GM12878 (cell line): ENCODE data around the gene EFNA2. TPM values are rescaled to one million over a fixed set of nuclear protein-coding genes. Genes with fewer than 3 reads are reported as not detected.

Experiments
- ATAC-seq: fragments of 200-7000 bp; cut with Tn5 transposase; 3 replicates; pipeline ENCODE4 v1.9.1; 2020; ENCODE audit warnings: mild to moderate bottlenecking, moderate library complexity
- BruUV-seq: library from RNA; stranded (reverse); fragments of 400-500 nt; replicated peaks from 2 replicates; lab custom pipeline; 2021; lab: Mats Ljungman, UMichigan
- CTCF ChIA-PET: fragments of 300-600 bp; sonication (Branson Sonifier 250); formaldehyde crosslinking; extraction: SDS; loops from one replicate; lab custom pipeline; 2021; ENCODE audit warnings: inconsistent platforms; lab: Yijun Ruan, JAX
- POLR2A ChIA-PET: fragments of 350-600 bp; formaldehyde crosslinking; extraction: SDS; loops from one replicate; lab custom pipeline; 2021; ENCODE audit warnings: inconsistent platforms; lab: Charles Lee
- RAD21 ChIA-PET: fragments of 300-600 bp; sonication (Branson Sonifier 250); formaldehyde crosslinking; loops from one replicate; lab custom pipeline; 2023; ENCODE audit warnings: antibody characterized with exemption; ENCODE audit not compliant: unreplicated experiment; lab: Charles Lee
- SMC1A ChIA-PET: fragments of 300-600 bp; sonication (Branson Sonifier 250); formaldehyde crosslinking; loops from one replicate; lab custom pipeline; 2023; ENCODE audit not compliant: unreplicated experiment, uncharacterized antibody; lab: Charles Lee
- DNase-seq: peaks from one replicate; pipeline ENCODE4 v3.0.0-alpha.2; 2011; ENCODE audit warnings: low read depth, low spot score
- FAIRE-seq: peaks from 3 replicates; lab custom pipeline; 2011; peaks lifted over from hg19 to GRCh38; lab: Jason Lieb, UNC
- H2AFZ ChIP-seq: 2 replicates; pipeline ENCODE4 v1.6.0; 2011; ENCODE audit warnings: low read depth, low read length, control low read depth; ENCODE audit not compliant: control insufficient read depth
- H3K27ac ChIP-seq: 2 replicates; pipeline ENCODE4 v1.5.1; 2011; ENCODE audit warnings: control low read depth; ENCODE audit not compliant: control insufficient read depth, insufficient read depth
- H3K27me3 ChIP-seq, 2 experiments: replicated peaks in 1 of 2; 2 replicates each; pipeline versions ENCODE4 v1.6.0 to v1.6.1; 2011; ENCODE audit warnings: low read length in 1 of 2; ENCODE audit not compliant: control insufficient read depth in 2 of 2, insufficient read depth in 2 of 2
- H3K36me3 ChIP-seq, 2 experiments: 2 replicates each; pipeline ENCODE4 v1.5.1; 2011; ENCODE audit warnings: low read length in 1 of 2; ENCODE audit not compliant: control insufficient read depth in 2 of 2, insufficient read depth in 2 of 2
- H3K4me1 ChIP-seq: 2 replicates; pipeline ENCODE4 v1.6.1; 2011; ENCODE audit warnings: mild to moderate bottlenecking, low read length, moderate library complexity, mixed read lengths; ENCODE audit not compliant: control insufficient read depth, insufficient read depth
- H3K4me2 ChIP-seq: 2 replicates; pipeline ENCODE4 v1.6.0; 2011; ENCODE audit warnings: control low read depth; ENCODE audit not compliant: control insufficient read depth, insufficient read depth
- H3K4me3 ChIP-seq: fragments of 200-600 bp; sonication (generic); 2 replicates; pipeline ENCODE4 v1.5.1; 2016
- H3K79me2 ChIP-seq: 2 replicates; pipeline ENCODE4 v1.6.0; 2011; ENCODE audit warnings: low read length; ENCODE audit not compliant: control insufficient read depth, insufficient read depth
- H3K9ac ChIP-seq: 2 replicates; pipeline ENCODE4 v1.8.0; 2011; ENCODE audit warnings: low read length, control low read depth, mixed read lengths; ENCODE audit not compliant: control insufficient read depth, insufficient read depth
- H3K9me3 ChIP-seq: replicated peaks from 3 replicates; pipeline ENCODE4 v1.5.1; 2011; ENCODE audit warnings: mild to moderate bottlenecking, low read length; ENCODE audit not compliant: control insufficient read depth, insufficient read depth
- H4K20me1 ChIP-seq: 2 replicates; pipeline ENCODE4 v1.6.0; 2011; ENCODE audit not compliant: control insufficient read depth, insufficient read depth
- CHD4 ChIP-seq: fragments of 200-600 bp; sonication (generic); IDR thresholded peaks from 2 replicates; pipeline ENCODE4 v1.6.1; 2016; ENCODE audit warnings: mild to moderate bottlenecking
- EGR1 ChIP-seq, 2 experiments: IDR thresholded peaks; 1 replicate in 1 of 2; 2 replicates in 1 of 2; pipeline ENCODE4 v1.6.1; 2011 to 2012; ENCODE audit warnings: low read depth in 2 of 2, low read length in 2 of 2, borderline replicate concordance in 1 of 2, mild to moderate bottlenecking in 1 of 2, moderate library complexity in 1 of 2
- ETV6 ChIP-seq, 2 experiments: fragments of 450-650 bp in 1 of 2; IDR thresholded peaks in 1 of 2; conservative IDR thresholded peaks in 1 of 2; 2 replicates each; pipeline ENCODE4 v1.6.1; 2014; ENCODE audit warnings: antibody characterized with exemption in 1 of 2, borderline replicate concordance in 1 of 2, low read depth in 1 of 2, mild to moderate bottlenecking in 1 of 2, moderate library complexity in 1 of 2
- FOXK2 ChIP-seq: fragments of 450-650 bp; IDR thresholded peaks from 2 replicates; pipeline ENCODE4 v1.6.1; 2017; ENCODE audit warnings: mild to moderate bottlenecking, moderate library complexity
- GATAD2B ChIP-seq: fragments of 450-650 bp; conservative IDR thresholded peaks from 2 replicates; pipeline ENCODE4 v1.6.1; 2017; ENCODE audit warnings: low read depth, mild to moderate bottlenecking, moderate library complexity
- IKZF2 ChIP-seq, 2 experiments: fragments of 450-650 bp; IDR thresholded peaks; 2 replicates each; pipeline ENCODE4 v1.6.1; 2017; ENCODE audit warnings: mild to moderate bottlenecking in 2 of 2, moderate library complexity in 2 of 2
- JUND ChIP-seq: IDR thresholded peaks from 2 replicates; pipeline ENCODE4 v1.6.1; 2012; ENCODE audit warnings: low read depth, mild to moderate bottlenecking, low read length, improper control_type of control experiment, moderate library complexity
- NR2F1 ChIP-seq: fragments of 450-650 bp; conservative IDR thresholded peaks from 2 replicates; pipeline ENCODE4 v1.6.1; 2017; ENCODE audit warnings: mild to moderate bottlenecking
- POU2F2 ChIP-seq: IDR thresholded peaks from 3 replicates; pipeline ENCODE4 v1.6.1; 2011; ENCODE audit warnings: low read depth, mild to moderate bottlenecking, low read length, borderline replicate concordance
- SMAD1 ChIP-seq: fragments of 450-650 bp; IDR thresholded peaks from 2 replicates; pipeline ENCODE4 v1.6.1; 2018; ENCODE audit warnings: mild to moderate bottlenecking, low read depth; ENCODE audit not compliant: partially characterized antibody
- SMAD5 ChIP-seq: IDR thresholded peaks from 2 replicates; pipeline ENCODE4 v1.6.1; 2016; ENCODE audit warnings: antibody characterized with exemption, low read depth
- SMARCA5 ChIP-seq: fragments of 450-650 bp; IDR thresholded peaks from 2 replicates; pipeline ENCODE4 v1.6.1; 2017; ENCODE audit warnings: mild to moderate bottlenecking
- STAT3 ChIP-seq: IDR thresholded peaks from 2 replicates; pipeline ENCODE4 v1.6.1; 2011; ENCODE audit warnings: low read depth, low read length, improper control_type of control experiment
- ZNF217 ChIP-seq: fragments of 450-650 bp; IDR thresholded peaks from 2 replicates; pipeline ENCODE4 v1.6.1; 2017; ENCODE audit warnings: antibody characterized with exemption, mild to moderate bottlenecking
- ZNF274 ChIP-seq: IDR thresholded peaks from one replicate; pipeline ENCODE4 v1.8.0; 2011; ENCODE audit not compliant: insufficient read length, insufficient read depth
- WGBS: methylation state at CpG from one replicate; pipeline ENCODE4 v1.1.6; 2016; ENCODE audit warnings: low lambda C conversion rate; ENCODE audit not compliant: insufficient replicate concordance, insufficient coverage; ENCODE audit errors: missing lambda C conversion rate; 5-methylcytosine and 5-hydroxymethylcytosine counted together
- in situ Hi-C: fragments of 300-500 bp; cut with MboI; formaldehyde crosslinking; loops from 9 replicates; pipeline ENCODE4 v1.14.3; 2018; ENCODE audit warnings: mixed read lengths
- intact Hi-C: fragments of 100-400 bp; cut with micrococcal nuclease; formaldehyde crosslinking; loops from one replicate; pipeline ENCODE4 v1.14.2; 2022; ENCODE audit not compliant: unreplicated experiment
- polyA plus RNA-seq, 11 experiments: library from polyadenylated mRNA; depleted of rRNA in 4 of 11; unstranded in 6 of 11; stranded (reverse) in 5 of 11; fragments of >200 nt; fragmentation: Nextera tagmentation in 4 of 11; fragmentation: Illumina TruSeq in 1 of 11; extraction: Ambion mirVana in 4 of 11; extraction: Trizol in 1 of 11; gene quantifications; 1 replicate in 1 of 11; 2 replicates in 10 of 11; pipeline versions ENCODE4 v1.2.1 to v1.2.3, GENCODE V29; 2011 to 2016; ENCODE audit warnings: inconsistent platforms in 2 of 11, missing spikeins in 2 of 11, low read depth in 1 of 11
- total RNA-seq, 4 experiments: library from RNA; depleted of rRNA in 3 of 4; stranded (reverse); fragments of >200 nt in 3 of 4; fragmentation: Illumina TruSeq in 1 of 4; extraction: Trizol in 1 of 4; gene quantifications; 2 replicates each; pipeline versions ENCODE4 v1.2.1 to v1.2.3, GENCODE V29; 2013 to 2021
- TF ChIP-seq, protein P1 (sequence below): fragments of 450-650 bp; conservative IDR thresholded peaks from 2 replicates; pipeline ENCODE4 v1.6.1; 2017; ENCODE audit warnings: mild to moderate bottlenecking, moderate library complexity
- TF ChIP-seq, protein P2 (sequence below): fragments of 450-650 bp; IDR thresholded peaks from 2 replicates; pipeline ENCODE4 v1.6.1; 2017; ENCODE audit warnings: mild to moderate bottlenecking, moderate library complexity

EFNA2 gene
- total and polyA plus RNA-seq, 10 of the 15 experiments (the other 5 are each of a cell fraction or from before 2014, with no cell fraction given): not detected

GRCh38 chr19:1259876-1260748 is 25.6 kb upstream of the EFNA2 start:
- peak overlapping the region; percentile 98 for H3K4me2 ChIP-seq
- H3K4me1 ChIP-seq: peaks cover 48% of the 10 kb centered on the region
- WGBS: 2% methylated on average over 28 of the region's 33 CpGs
- H3K27me3 ChIP-seq: no peaks in the 10 kb centered on the region
- peak overlapping the region; percentile 96 for H3K27ac ChIP-seq
- FAIRE-seq (no peak), DNase-seq (no peak), ATAC-seq (peak; percentile 21)
- SMC1A ChIA-PET: no interaction called here
- H3K9ac ChIP-seq: peak overlapping the region; percentile 78
- H4K20me1 ChIP-seq: no peaks in the 10 kb centered on the region
- CTCF ChIA-PET: interaction anchor here (1.0 to 2.5 kb wide), 3 partner anchors 16 to 157 kb away, joined by 3 to 16 read pairs (median 10); no protein-coding TSS in a partner anchor
- H3K9me3 ChIP-seq: no peaks in the 10 kb centered on the region
- RAD21 ChIA-PET: interaction anchor here (1.5 to 3.8 kb wide), 3 partner anchors 9 to 157 kb away, joined by 3 to 24 read pairs (median 11); partner anchors contain the start of gene CIRBP
- intact Hi-C loops: loop anchor here (1.0 kb wide), 1 partner anchor 9 kb away; the partner anchor contains the start of gene CIRBP
- H3K36me3 ChIP-seq: peaks cover 4 to 16% of the 10 kb centered on the region in 2 experiments; a peak in 3 of 4 replicates
- in situ Hi-C loops: loop anchor here (10.0 kb wide), 1 partner anchor 825 kb away; no protein-coding TSS in a partner anchor
- peak overlapping the region; percentile 68 for H3K4me3 ChIP-seq
- POLR2A ChIA-PET: interaction anchor here (0.6 to 2.4 kb wide), 4 partner anchors 8 to 84 kb away, joined by 5 to 12 read pairs (median 8); partner anchors contain the start of gene CIRBP
- no peak overlapping the region for H2AFZ ChIP-seq
- BruUV-seq: no TSS peak
- H3K79me2 ChIP-seq: peaks cover 36% of the 10 kb centered on the region
- TF ChIP-seq ZNF274 (no peak), FOXK2 (no peak), NR2F1 (peak; percentile 99), POU2F2 (no peak), STAT3 (no peak), CHD4 (no peak), EGR1 (IDR thresholded peaks at IDR 0.05; ENCODE audit: borderline replicate concordance in 1 of 2, low read depth in 2 of 2, low read length in 2 of 2) (peak in 1 of 2 experiments; percentile 73; a peak in 1 of 3 replicates), SMARCA5 (peak; percentile 40), ZNF217 (peak; percentile 77), ETV6 (conservative IDR thresholded peaks at IDR 0.05 in 1 of 2, IDR thresholded peaks at IDR 0.05 in 1 of 2; ENCODE audit: borderline replicate concordance in 1 of 2, low read depth in 1 of 2) (0 out of 4 replicates have a peak, but pooled peaks of 1 of the 2 experiments have one; percentile 40), JUND (no peak), SMAD1 (no peak), GATAD2B (peak; percentile 79), IKZF2 (IDR thresholded peaks at IDR 0.05) (no peak), SMAD5 (no peak)
- TF ChIP-seq, protein P1, sequence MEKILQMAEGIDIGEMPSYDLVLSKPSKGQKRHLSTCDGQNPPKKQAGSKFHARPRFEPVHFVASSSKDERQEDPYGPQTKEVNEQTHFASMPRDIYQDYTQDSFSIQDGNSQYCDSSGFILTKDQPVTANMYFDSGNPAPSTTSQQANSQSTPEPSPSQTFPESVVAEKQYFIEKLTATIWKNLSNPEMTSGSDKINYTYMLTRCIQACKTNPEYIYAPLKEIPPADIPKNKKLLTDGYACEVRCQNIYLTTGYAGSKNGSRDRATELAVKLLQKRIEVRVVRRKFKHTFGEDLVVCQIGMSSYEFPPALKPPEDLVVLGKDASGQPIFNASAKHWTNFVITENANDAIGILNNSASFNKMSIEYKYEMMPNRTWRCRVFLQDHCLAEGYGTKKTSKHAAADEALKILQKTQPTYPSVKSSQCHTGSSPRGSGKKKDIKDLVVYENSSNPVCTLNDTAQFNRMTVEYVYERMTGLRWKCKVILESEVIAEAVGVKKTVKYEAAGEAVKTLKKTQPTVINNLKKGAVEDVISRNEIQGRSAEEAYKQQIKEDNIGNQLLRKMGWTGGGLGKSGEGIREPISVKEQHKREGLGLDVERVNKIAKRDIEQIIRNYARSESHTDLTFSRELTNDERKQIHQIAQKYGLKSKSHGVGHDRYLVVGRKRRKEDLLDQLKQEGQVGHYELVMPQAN: peak; percentile 37; the same call in 1 of the 2 replicates
- TF ChIP-seq, protein P2, sequence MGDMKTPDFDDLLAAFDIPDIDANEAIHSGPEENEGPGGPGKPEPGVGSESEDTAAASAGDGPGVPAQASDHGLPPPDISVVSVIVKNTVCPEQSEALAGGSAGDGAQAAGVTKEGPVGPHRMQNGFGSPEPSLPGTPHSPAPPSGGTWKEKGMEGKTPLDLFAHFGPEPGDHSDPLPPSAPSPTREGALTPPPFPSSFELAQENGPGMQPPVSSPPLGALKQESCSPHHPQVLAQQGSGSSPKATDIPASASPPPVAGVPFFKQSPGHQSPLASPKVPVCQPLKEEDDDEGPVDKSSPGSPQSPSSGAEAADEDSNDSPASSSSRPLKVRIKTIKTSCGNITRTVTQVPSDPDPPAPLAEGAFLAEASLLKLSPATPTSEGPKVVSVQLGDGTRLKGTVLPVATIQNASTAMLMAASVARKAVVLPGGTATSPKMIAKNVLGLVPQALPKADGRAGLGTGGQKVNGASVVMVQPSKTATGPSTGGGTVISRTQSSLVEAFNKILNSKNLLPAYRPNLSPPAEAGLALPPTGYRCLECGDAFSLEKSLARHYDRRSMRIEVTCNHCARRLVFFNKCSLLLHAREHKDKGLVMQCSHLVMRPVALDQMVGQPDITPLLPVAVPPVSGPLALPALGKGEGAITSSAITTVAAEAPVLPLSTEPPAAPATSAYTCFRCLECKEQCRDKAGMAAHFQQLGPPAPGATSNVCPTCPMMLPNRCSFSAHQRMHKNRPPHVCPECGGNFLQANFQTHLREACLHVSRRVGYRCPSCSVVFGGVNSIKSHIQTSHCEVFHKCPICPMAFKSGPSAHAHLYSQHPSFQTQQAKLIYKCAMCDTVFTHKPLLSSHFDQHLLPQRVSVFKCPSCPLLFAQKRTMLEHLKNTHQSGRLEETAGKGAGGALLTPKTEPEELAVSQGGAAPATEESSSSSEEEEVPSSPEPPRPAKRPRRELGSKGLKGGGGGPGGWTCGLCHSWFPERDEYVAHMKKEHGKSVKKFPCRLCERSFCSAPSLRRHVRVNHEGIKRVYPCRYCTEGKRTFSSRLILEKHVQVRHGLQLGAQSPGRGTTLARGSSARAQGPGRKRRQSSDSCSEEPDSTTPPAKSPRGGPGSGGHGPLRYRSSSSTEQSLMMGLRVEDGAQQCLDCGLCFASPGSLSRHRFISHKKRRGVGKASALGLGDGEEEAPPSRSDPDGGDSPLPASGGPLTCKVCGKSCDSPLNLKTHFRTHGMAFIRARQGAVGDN: peak; percentile 31; the same call in 1 of the 2 replicates
